Placental epithelial cell (primary cell): ENCODE results near the gene RIOK3. TPM values are rescaled to one million over a fixed set of nuclear protein-coding genes. Genes with fewer than 3 reads are reported as not detected.

ENCODE experiments used
- small RNA-seq: library from RNA; depleted of rRNA; stranded (forward); fragments of <200 nt; gene quantifications from one replicate; pipeline ENCODE3, GENCODE V24; 2012
- total RNA-seq: library from RNA; depleted of rRNA; stranded (reverse); fragments of >200 nt; gene quantifications from 2 replicates; pipeline ENCODE4 v1.2.3, GENCODE V29; 2012

Gene RIOK3
- 56.9 and 62.6 TPM in 2 replicates for total RNA-seq

GRCh38 chr18:23452728-23453679 lies at the start of gene RIOK3:
Gene RIOK3 (plus strand): TSS chr18:23453287. CDS start chr18:23453440, 153 bp downstream.

GRCh38 chr18:23503038-23503962 lies 50.2 kb downstream of the RIOK3 start, which contains the start of gene RMC1:
Gene RMC1 (plus strand): TSS chr18:23503511. CDS start chr18:23503619, 108 bp downstream.

Small RNA genes lying within 50 kb of the gene (small RNA-seq; reads per million reads assigned to genes)
- gene AC026634.1 (not detected), gene RF00019 (not detected)

Other genes starting within 250 kb of the RIOK3 start
- gene RMC1, start 50.2 kb downstream of the RIOK3 start, total RNA-seq, result 16.1 and 25.2 TPM in 2 replicates
- gene NPC1, start 133.2 kb downstream of the RIOK3 start, total RNA-seq, result 78.1 and 83.8 TPM in 2 replicates
- 0.11 and 0.39 TPM in 2 replicates for gene ANKRD29, start 209.6 kb downstream of the RIOK3 start, total RNA-seq
- 1,048 and 1,921 TPM in 2 replicates for gene LAMA3, start 236.2 kb downstream of the RIOK3 start, total RNA-seq